ENCODE measurements around the gene PTPA.

DNA sequence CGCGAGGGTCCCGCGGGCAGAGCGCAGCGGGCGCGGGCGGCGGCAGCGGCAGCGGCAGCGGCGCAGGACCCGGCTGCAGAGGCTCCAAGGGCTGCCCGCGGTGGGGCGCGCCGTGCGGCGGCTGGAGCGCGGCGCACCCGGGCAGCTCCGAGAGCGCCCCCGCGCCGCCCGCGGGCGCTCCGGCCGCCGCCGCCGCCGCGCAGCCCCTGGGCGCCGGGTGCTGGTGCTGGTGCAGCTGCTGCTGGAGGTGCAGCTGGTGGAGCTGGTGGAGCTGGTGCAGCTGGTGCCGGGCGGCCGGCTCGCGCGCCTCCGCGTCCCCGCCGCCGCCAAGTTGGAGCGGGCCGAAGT is 66.2 kb downstream of the PTPA start:
- TF ChIP-seq ZNF384 (IDR thresholded peaks at IDR 0.05; ENCODE audit: borderline replicate concordance, low read depth, low read length) (no peak), CTCF (IDR thresholded peaks at IDR 0.05 in 2 of 3, conservative IDR thresholded peaks at IDR 0.05 in 1 of 3; ENCODE audit: control insufficient read depth in 2 of 3, extremely low read depth in 1 of 3, insufficient read depth in 1 of 3, low read depth in 3 of 3, low read length in 3 of 3) (no peak)
